GM10266 (cell line): Measurements from ENCODE around the gene RNU4-1.
A peak's percentile ranks its signal among the peaks of the same experiment; 100 is the strongest.
"Not testable (repeated sequence)": the region's sequence is repeated elsewhere in the genome, so short reads cannot be mapped to it uniquely, and the experiment has no call there.

Source experiments
- DNase-seq: peaks from one replicate; pipeline ENCODE4 v3.0.0; 2012; ENCODE audit errors: extremely low spot score
- TF ChIP-seq, protein P1 (sequence below): IDR thresholded peaks from 2 replicates; pipeline ENCODE4 v1.5.1; 2012; ENCODE audit warnings: mild to moderate bottlenecking, low read depth; ENCODE audit not compliant: control insufficient read depth, insufficient read depth; ENCODE audit errors: missing control alignments

RNU4-1 gene

DNA sequence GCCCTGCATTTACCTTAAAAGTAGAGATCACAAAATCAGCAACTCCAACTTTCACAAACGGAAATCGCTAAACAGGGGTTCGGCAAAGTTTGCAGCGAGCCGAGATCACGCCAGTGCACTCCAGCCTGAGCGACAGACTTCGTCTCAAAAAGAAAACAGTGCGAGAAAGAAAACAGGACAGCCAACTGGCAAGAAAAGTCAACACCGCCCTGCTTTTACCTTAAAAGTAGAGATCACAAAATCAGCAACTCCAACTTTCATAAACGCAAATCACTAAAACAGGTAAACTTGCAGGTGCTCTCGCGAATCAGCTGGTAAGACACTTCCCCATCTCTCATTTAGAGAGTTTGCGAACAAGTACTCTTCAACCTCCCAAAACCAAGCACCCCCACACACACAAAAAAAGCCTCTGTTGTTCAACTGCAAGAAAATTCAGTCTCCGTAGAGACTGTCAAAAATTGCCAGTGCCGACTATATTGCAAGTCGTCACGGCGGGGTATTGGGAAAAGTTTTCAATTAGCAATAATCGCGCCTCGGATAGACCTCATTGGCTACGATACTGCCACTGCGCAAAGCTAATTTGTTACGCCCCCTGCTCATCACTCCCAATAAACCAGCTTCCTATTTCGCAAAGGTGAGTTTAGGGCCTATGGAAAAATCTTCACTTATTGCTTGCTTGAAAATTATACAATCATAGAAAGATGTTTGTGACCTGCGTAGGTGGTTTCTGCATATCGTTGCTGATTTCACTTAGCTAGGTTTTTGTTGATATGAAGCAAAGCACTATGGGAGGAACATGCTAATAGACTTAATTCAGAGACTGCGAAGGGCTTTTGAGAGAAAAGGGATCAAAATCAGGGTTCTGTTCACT is at the start of gene RNU4-1:
TSS of gene RNU4-1 (minus strand) at position 577 of the 871 bp plus-strand sequence.
- DNase-seq: peak; percentile 62
- TF ChIP-seq, protein P1, sequence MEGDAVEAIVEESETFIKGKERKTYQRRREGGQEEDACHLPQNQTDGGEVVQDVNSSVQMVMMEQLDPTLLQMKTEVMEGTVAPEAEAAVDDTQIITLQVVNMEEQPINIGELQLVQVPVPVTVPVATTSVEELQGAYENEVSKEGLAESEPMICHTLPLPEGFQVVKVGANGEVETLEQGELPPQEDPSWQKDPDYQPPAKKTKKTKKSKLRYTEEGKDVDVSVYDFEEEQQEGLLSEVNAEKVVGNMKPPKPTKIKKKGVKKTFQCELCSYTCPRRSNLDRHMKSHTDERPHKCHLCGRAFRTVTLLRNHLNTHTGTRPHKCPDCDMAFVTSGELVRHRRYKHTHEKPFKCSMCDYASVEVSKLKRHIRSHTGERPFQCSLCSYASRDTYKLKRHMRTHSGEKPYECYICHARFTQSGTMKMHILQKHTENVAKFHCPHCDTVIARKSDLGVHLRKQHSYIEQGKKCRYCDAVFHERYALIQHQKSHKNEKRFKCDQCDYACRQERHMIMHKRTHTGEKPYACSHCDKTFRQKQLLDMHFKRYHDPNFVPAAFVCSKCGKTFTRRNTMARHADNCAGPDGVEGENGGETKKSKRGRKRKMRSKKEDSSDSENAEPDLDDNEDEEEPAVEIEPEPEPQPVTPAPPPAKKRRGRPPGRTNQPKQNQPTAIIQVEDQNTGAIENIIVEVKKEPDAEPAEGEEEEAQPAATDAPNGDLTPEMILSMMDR: no peak

DNA sequence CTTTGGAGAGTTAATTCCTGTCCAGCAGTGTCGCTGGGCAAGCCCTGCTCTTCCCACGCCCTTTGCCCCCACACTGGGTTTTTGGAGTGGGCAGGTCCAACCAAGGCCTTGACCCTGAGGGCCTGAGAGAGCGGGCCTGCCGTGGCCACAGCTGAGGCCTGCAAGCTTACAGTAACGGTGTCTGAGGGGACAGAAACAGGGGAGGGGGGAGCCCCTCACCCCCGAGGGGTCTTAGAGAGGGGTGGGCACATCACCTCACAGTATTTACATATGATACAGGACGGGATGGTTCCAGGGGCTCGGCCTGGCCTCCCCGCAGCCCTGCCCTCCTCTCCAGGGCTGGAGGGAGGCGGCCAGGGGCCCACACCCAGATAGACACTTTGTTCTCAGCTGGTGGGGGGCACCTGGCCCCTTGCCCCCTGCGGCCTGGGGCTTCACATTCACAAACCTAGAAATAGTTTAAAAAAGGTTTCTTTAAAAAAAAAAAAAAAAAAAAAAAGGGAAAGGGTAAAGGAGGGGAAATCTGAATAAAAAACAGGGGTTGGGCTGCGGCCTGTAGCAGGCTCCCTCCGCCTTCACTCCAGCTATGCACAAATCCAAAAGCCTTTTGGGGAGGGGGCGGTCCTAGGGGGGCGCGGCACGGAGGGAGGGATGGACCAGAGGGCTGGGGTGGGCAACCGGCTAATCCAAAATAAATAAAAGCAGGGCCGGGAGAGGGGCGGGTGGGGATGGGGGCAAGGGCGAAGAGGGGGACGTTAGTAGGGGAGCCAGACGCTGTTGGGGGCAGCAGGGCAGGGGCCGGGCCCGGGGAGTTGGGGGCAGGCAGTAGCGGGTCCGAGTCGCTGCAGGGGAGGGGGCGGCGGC is 49.4 kb upstream of the RNU4-1 start:
- TF ChIP-seq, protein P1: no peak
- peak; percentile 6 for DNase-seq

- no peak for DNase-seq
- TF ChIP-seq, protein P1: no peak
Measured at GRCh38 chr12:120339256-120339655, 46.2 kb upstream of the RNU4-1 start.

- no peak for DNase-seq
- TF ChIP-seq, protein P1: no peak
Measured at GRCh38 chr12:120337730-120338129, 44.7 kb upstream of the RNU4-1 start.

- DNase-seq: not testable (repeated sequence)
Measured at GRCh38 chr12:120336392-120336791, 43.4 kb upstream of the RNU4-1 start.

GRCh38 chr12:120335447-120335846 is 42.4 kb upstream of the RNU4-1 start:
- TF ChIP-seq, protein P1: peak; percentile 58
- DNase-seq: peak; percentile 8

DNA sequence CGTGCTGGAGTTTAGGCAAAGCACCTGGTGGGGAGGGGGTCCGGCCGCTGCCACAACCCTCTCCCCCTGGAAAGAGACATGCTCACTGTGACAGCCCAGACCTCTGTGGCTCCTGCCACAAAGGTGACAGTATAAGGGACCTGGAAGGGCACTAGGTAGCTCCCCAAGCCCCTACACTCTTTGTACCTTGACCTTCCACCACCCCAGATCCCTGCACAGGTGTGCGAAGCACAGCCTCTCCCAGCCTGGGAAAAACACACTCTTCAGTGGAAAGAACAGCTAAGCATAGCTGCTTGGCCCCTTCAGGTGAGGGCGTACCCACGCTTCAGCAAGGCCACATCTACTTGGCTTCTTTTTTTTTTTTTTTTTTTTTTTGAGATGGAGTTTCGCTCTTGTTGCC is 39.5 kb upstream of the RNU4-1 start:
- DNase-seq: no peak
- TF ChIP-seq, protein P1: no peak
